Breast epithelium (tissue), 3 donors: ENCODE data around the gene PIK3CD.

Source experiments
- POLR2A ChIP-seq: fragments of 450-650 bp; IDR thresholded peaks from one replicate; pipeline ENCODE4 v1.6.1; 2016; ENCODE audit warnings: antibody characterized with exemption, mild to moderate bottlenecking, moderate library complexity
- TF ChIP-seq, protein P1 (sequence below), 3 donors: fragments of 450-650 bp; IDR thresholded peaks; one replicate each; pipeline ENCODE4 v1.5.1; 2016 to 2017; ENCODE audit warnings: antibody characterized with exemption in 3 of 3, mild to moderate bottlenecking in 3 of 3, moderate library complexity in 3 of 3

DNA sequence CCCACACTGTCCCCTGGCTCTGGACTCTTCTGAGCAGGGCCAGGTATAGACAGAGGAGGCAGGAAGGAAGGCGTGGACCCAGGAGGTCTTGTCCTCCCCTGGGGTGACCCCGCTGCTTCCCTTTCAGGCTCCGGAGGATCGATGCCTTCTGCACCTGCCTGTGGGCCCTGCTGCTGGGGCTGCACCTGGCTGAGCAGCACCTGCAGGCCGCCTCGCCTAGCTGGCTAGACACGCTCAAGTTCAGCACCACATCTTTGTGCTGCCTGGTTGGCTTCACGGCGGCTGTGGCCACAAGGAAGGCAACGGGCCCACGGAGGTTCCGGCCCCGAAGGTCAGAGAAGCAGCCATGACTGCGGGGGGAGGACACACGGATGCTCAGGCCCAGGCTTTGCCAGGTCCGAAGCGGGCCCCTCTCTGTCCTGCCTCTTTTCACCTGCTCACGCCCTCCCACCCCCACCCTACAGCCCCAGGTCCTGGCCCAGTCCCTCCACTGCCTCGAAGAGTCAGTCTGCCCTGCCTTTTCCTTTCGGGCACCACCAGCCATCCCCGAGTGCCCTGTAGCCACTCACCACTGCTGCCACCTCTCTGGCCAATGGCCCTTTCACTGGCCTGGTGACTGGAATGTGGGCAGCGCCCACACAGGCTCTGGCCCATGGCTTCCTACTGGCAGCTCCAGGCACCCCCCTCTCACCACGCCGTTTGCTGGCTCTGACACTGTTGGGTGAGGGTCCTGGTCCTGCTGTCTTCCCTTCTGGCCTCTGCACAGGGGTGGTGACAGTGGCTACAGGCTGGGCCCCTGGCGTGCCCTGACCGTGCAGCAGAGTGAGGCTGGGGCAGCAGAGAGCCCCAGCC is 49.4 kb upstream of the PIK3CD start:
- TF ChIP-seq POLR2A = no peak
- TF ChIP-seq, protein P1, sequence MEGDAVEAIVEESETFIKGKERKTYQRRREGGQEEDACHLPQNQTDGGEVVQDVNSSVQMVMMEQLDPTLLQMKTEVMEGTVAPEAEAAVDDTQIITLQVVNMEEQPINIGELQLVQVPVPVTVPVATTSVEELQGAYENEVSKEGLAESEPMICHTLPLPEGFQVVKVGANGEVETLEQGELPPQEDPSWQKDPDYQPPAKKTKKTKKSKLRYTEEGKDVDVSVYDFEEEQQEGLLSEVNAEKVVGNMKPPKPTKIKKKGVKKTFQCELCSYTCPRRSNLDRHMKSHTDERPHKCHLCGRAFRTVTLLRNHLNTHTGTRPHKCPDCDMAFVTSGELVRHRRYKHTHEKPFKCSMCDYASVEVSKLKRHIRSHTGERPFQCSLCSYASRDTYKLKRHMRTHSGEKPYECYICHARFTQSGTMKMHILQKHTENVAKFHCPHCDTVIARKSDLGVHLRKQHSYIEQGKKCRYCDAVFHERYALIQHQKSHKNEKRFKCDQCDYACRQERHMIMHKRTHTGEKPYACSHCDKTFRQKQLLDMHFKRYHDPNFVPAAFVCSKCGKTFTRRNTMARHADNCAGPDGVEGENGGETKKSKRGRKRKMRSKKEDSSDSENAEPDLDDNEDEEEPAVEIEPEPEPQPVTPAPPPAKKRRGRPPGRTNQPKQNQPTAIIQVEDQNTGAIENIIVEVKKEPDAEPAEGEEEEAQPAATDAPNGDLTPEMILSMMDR (IDR thresholded peaks at IDR 0.05) = no peak
